ENCODE results near the gene IFNK. TPM values are rescaled to one million over a fixed set of nuclear protein-coding genes. Genes with fewer than 3 reads are reported as not detected.
A peak's percentile ranks its signal among the peaks of the same experiment; 100 is the strongest.

The IFNK gene
- total RNA-seq, 4 donors from 2014 or later, result not detected

DNA sequence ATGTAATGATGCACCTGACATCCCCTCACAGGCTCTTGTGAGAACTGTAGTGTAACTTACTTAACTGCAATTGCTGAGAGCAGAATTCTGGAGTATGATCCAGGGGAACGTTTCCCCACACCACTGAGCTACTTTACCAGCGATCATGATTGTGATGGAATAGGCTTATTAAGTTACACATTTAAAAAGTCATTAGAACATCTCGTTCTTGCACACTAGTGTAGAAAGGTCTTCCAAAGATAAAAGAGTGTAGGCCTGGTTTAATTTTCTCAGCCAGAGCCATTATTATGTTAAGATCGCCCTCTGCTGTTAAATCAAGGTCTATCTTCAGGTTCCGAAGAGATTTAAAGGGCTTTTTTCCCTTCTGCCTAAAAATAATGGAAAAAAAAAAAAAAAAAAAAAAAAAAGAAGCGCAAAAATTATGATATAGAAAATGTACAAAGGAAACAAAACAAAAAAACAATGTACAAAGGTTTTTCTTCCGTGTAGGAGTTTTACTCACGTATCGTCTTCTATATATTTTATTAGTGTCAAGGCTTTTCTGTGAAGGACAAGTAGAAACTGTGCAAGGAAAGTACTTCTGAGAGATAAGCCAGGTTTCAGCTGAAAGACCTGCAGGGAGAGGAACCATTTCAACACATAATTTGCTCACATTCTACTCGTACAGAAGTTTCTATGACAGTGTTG lies 24.1 kb downstream of the IFNK start:
- intact Hi-C loops (cut with DNase I; ENCODE audit: low total_unique reads), result loop anchor here (5.0 kb wide), 1 partner anchor 216 kb away; no protein-coding TSS in a partner anchor
- DNase-seq, result no peak
- no peaks in the 10 kb centered on the region for H3K27me3 ChIP-seq
- no peaks in the 10 kb centered on the region for H3K4me1 ChIP-seq
- no peaks in the 10 kb centered on the region for H3K36me3 ChIP-seq
- H3K9me3 ChIP-seq, result no peaks in the 10 kb centered on the region
- H3K4me3 ChIP-seq, result no peak overlapping the region
- TF ChIP-seq CTCF (IDR thresholded peaks at IDR 0.05) (peak; percentile 51 to 72 (median 62)), POLR2A (IDR thresholded peaks at IDR 0.05) (no peak)
- peak overlapping the region in 1 of 2 donors; percentile 52 for H3K27ac ChIP-seq

DNA sequence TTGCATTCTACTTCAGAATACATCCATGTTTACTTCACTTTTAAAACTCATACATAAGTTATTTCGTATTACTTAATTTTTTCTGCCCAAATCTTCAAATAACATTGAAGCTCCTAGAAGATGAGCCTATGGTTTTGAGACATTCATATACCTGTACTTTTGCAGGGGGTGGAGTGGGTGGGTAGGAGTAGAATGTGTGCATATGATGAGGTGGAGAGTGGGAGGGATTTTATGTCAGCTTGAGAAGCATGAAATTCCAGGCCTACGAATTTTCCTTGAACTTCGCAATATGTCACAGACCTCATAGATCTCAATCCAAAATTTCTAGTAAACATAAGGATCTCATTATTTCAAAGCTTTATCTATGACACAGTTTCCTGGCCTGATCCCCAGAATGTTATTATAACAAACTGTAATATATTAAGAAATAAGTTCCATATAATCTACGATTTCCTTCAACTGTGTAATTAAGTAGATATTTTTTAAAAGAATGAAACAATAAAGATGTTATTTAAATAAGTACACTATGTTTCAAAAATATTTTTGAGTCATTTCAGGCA lies 25.2 kb downstream of the IFNK start:
- intact Hi-C loops (cut with DNase I; ENCODE audit: low total_unique reads), result loop anchor here (5.0 kb wide), 1 partner anchor 217 kb away; no protein-coding TSS in a partner anchor
- H3K27ac ChIP-seq, result peak overlapping the region in 1 of 2 donors; percentile 52
- no peak overlapping the region for H3K4me3 ChIP-seq
- H3K4me1 ChIP-seq, result no peaks in the 10 kb centered on the region
- no peaks in the 10 kb centered on the region for H3K36me3 ChIP-seq
- H3K27me3 ChIP-seq, result no peaks in the 10 kb centered on the region
- no peak for TF ChIP-seq POLR2A (IDR thresholded peaks at IDR 0.05)
- no peak for TF ChIP-seq CTCF (IDR thresholded peaks at IDR 0.05)
- no peaks in the 10 kb centered on the region for H3K9me3 ChIP-seq
- DNase-seq, result no peak

GRCh38 chr9:27554712-27555111 lies 30.6 kb downstream of the IFNK start:
- Histone ChIP-seq H3K4me1 (no peaks in the 10 kb centered on the region), H3K9me3 (no peaks in the 10 kb centered on the region), H3K27ac (no peak overlapping the region), H3K27me3 (no peaks in the 10 kb centered on the region), H3K36me3 (no peaks in the 10 kb centered on the region), H3K4me3 (no peak overlapping the region)
- DNase-seq, result no peak
- intact Hi-C loops (cut with DNase I; ENCODE audit: low total_unique reads), result no loop called here
- TF ChIP-seq CTCF (IDR thresholded peaks at IDR 0.05), result no peak
- TF ChIP-seq POLR2A (IDR thresholded peaks at IDR 0.05), result no peak

- intact Hi-C loops (cut with DNase I; ENCODE audit: low total_unique reads), result no loop called here
- Histone ChIP-seq H3K36me3 (no peaks in the 10 kb centered on the region), H3K27ac (no peak overlapping the region), H3K27me3 (no peaks in the 10 kb centered on the region), H3K4me3 (no peak overlapping the region), H3K9me3 (no peaks in the 10 kb centered on the region), H3K4me1 (no peaks in the 10 kb centered on the region)
- no peak for DNase-seq
- no peak for TF ChIP-seq CTCF (IDR thresholded peaks at IDR 0.05)
- TF ChIP-seq POLR2A (IDR thresholded peaks at IDR 0.05), result no peak
Observed at GRCh38 chr9:27556470-27556869, 32.4 kb downstream of the IFNK start.

- Histone ChIP-seq H3K9me3 (no peaks in the 10 kb centered on the region), H3K27ac (no peak overlapping the region), H3K27me3 (no peaks in the 10 kb centered on the region), H3K36me3 (no peaks in the 10 kb centered on the region), H3K4me1 (no peaks in the 10 kb centered on the region), H3K4me3 (no peak overlapping the region)
- no peak for DNase-seq
- no peak for TF ChIP-seq POLR2A (IDR thresholded peaks at IDR 0.05)
- no peak for TF ChIP-seq CTCF (IDR thresholded peaks at IDR 0.05)
- intact Hi-C loops (cut with DNase I; ENCODE audit: low total_unique reads), result no loop called here
Observed at GRCh38 chr9:27558307-27558706, 34.2 kb downstream of the IFNK start.

All from uterus (tissue), 4 donors.